ENCODE data around the gene ERP44.
"Not testable (repeated sequence)": the region's sequence is repeated elsewhere in the genome, so short reads cannot be mapped to it uniquely, and the experiment has no call there.

Gene ERP44

DNA sequence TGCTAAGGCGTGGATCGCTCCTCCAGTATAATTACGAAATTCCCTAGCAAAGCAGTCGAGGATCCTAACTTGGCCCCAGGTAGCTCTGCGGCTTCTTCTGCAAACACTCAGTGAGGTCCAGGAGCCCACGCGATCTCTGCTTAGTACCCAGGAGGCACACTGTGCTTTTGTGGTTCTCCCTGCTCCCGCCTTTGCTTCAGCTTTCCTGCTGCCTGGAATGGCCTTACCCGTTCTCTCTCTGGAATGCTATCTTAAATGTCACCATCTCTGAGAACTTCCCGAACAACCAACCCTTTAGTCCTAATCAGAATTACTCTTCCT is 882 bp upstream of the ERP44 start:
- DNase-seq: no peak

GRCh38 chr9:100098046-100098886 is 534 bp downstream of the ERP44 start:
- DNase-seq: no peak

DNA sequence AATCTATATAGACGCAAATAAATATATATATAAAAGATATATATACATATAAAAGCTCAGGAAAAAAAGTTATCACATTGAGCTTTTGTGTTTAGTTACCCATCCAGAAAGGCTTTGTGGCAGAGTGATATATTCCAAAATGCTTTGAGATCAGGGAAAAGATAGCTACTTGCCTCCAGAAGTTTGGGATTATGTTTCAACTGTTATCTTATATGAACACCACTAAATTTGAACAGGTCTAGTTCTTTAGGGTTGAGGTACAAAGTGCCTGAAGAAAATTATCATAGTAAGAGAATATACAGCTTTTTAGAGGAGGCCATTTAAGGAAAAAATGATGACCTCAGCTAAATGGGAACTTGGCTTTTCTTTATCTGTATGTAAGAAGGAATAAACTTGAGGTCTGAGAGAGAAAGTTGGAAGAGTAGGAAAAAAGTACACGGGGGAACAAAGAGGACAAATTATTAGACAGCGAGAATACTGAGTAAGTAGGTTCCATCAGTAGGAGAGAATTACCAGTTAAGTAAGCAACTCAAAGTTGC is 2.4 kb downstream of the ERP44 start:
- no peak for DNase-seq

- DNase-seq: not testable (repeated sequence)
Measured at GRCh38 chr9:100094411-100094810, 4.4 kb downstream of the ERP44 start.

GRCh38 chr9:100092066-100092465 is 6.7 kb downstream of the ERP44 start:
- DNase-seq: no peak

- DNase-seq: no peak
Measured at GRCh38 chr9:100091650-100092049, 7.2 kb downstream of the ERP44 start.

GRCh38 chr9:100090880-100091279 is 7.9 kb downstream of the ERP44 start:
- DNase-seq: no peak

DNA sequence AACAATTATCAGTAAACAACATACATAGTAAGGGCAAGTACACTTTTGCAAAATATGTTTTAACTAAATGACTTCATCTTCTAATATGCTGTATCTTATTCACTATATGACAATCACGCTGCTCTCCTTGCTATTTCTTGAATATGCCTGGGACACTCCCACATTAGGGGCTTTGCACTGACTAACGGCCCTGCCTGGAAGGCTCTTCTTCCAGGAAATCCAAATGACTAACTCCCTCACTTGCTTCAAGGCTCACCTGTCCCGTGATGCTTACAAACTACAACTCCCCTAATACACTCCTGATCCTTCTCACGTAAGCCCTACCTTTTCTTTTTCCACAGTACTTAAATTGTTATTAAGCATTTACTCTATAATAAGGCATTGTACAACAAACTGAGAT is 10.6 kb downstream of the ERP44 start:
- DNase-seq: no peak

DNA sequence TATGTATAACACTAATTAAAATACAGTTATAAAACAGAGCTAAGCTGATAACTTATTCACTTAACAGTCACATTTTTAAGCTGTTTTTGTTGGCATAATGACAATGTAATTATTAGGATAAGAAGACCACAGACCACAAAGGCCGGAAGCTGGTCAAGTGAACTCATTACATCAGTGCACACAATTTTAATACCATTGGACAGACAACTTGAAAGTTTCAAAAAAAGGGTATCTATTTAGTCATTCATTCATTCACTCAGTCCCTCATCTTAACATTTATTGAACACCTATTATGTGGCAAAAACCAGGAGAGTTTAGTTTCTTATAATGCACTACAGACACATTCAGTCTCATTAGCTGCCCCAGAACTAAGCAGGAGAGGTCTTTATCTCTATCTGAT is 11.6 kb downstream of the ERP44 start:
- no peak for DNase-seq

- no peak for DNase-seq
Measured at GRCh38 chr9:100086097-100086635, 12.6 kb downstream of the ERP44 start.

GRCh38 chr9:100084734-100085133 is 14.1 kb downstream of the ERP44 start:
- DNase-seq: no peak

GRCh38 chr9:100084128-100084453 is 14.7 kb downstream of the ERP44 start:
- DNase-seq: no peak

DNA sequence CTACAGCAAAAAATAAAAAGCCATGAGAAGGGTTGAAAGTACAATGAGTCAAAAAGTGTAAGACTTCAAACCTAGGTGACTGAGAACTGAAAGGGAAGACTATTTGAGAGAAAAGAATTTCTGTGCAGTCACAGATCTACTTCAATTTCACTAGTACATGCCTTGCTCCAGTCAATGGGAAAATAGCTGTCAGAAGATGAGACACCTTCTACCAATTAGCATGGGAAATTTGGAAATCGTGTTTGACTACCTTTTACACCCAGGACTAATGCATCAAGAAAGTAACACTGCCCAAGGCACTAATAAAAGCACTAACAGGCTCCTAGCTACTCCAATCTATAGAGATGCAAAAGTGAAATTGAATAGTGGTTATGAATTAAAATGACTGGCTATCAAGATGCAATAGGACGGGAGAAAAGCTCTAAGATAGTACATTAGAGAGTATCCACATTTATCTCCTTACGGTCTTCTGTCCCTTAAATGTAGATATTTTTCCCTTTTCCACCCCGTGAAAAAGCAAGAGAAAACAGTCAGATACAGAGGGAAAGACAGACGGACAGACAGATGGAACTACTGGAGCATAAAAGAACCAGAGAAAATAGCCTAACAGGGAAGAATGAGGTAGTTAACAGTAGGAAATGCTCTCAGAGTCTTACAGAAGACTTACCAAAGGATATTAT is 15.2 kb downstream of the ERP44 start:
- DNase-seq: no peak

DNA sequence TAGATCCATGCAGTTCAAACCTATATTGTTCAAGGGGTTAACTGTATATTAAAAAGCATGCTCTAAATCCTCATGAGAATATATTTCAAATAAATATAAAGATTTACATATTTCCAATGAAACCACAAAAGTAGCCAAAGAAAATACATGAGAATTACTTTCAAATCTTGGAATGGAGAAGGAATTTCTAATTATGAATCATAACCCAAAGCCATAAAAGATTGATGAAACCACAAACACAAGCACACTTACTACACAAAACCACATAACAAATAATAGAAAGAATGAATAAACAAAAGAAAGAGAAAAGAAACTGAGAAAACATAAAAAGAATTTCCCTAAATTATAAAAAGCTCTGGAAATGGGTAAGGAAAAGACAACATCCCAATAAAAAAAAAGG is 16.0 kb downstream of the ERP44 start:
- no peak for DNase-seq

GRCh38 chr9:100076256-100076655 is 22.5 kb downstream of the ERP44 start:
- DNase-seq: not testable (repeated sequence)

- DNase-seq: no peak
Measured at GRCh38 chr9:100074989-100075388, 23.8 kb downstream of the ERP44 start.

- DNase-seq: no peak
Measured at GRCh38 chr9:100074093-100074492, 24.7 kb downstream of the ERP44 start.

DNA sequence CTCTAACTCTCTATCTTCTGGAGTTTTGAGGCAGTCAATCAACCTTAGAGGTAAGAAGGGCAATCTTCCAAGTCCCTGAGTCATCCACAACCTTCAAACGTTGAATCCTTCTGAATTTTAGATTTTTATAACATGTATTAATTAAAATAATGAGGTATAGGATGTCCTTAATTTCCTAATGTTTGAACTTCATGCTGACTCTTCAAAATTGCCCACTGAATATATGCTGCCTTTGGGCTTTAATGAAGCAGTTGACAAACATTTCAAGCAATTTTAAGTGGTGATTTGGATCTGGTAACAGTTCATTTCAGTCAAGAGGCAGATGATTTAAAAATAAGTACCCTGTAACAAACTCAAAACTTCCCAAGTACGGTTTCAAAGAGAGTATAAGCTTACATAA is 26.0 kb downstream of the ERP44 start:
- no peak for DNase-seq

DNA sequence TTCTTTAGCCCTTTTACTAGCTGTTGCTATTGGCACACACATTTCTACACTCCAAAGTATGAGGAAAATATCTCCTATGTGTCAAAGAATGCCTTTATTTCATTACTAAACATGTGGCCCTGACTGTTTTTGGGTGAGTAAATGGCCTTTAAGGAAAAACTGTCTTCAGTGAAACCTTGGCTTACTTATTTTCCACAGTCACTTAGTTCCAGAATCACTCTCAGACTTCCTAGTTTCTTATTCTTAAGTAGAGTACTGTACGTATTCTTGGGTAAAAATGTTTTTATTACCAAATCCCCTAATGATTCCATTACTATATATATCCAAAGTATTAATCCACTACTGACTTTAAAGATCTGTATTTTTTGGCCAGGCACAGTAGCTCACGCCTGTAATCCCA is 27.5 kb downstream of the ERP44 start:
- no peak for DNase-seq

GRCh38 chr9:100070104-100071041 is 28.4 kb downstream of the ERP44 start:
- no peak for DNase-seq

- not testable (repeated sequence) for DNase-seq
Measured at GRCh38 chr9:100069068-100069467, 29.7 kb downstream of the ERP44 start.

DNA sequence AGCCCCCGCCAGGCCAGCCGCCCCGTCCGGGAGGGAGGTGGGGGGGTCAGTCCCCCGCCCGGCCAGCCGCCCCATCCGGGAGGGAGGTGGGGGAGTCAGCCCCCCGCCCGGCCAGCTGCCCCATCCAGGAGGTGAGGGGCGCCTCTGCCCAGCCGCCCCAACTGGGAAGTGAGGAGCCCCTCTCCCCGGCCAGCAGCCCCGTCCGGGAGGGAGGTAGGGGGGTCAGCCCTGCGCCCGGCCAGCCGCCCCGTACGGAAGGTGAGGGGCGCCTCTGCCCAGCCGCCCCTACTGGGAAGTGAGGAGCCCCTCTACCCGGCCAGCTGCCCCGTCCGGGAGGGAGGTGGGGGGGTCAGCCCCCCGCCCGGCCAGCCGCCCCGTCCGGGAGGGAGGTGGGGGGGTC is 30.8 kb downstream of the ERP44 start:
- DNase-seq: not testable (repeated sequence)

DNA sequence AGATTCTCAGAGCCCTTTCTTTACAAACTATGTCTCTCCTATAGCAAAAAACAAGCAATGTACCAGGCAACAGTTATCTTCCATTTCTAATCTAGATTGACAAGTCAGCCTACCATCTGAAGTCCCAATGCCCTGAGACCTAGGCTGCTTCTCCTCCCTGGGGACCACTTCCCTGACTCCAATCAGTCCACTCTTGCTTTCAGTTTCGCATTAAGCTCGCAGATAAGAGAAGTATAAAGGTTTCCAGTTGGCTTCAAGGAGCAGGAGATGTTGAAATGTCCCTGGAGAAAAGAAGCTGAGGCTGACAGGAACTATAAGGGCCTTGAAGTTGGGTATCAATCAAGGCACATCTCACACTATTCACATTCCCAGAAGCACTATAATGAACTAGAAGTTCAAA is 32.3 kb downstream of the ERP44 start:
- peak; percentile 34 to 56 for DNase-seq
